Measurements from ENCODE around the gene NTSR2.

Gene NTSR2

GRCh38 chr2:11657195-11657594 is 12.8 kb downstream of the NTSR2 start:
- no peak for DNase-seq

GRCh38 chr2:11656671-11657101 is 13.3 kb downstream of the NTSR2 start:
- DNase-seq = no peak

GRCh38 chr2:11656252-11656651 is 13.7 kb downstream of the NTSR2 start:
- no peak for DNase-seq

- DNase-seq = no peak
Measured at GRCh38 chr2:11655495-11655894, 14.5 kb downstream of the NTSR2 start.

GRCh38 chr2:11652553-11652952 is 17.4 kb downstream of the NTSR2 start:
- no peak for DNase-seq

- no peak for DNase-seq
Measured at GRCh38 chr2:11651856-11652548, 18.0 kb downstream of the NTSR2 start.

- DNase-seq = no peak
Measured at GRCh38 chr2:11649093-11649492, 20.9 kb downstream of the NTSR2 start.

GRCh38 chr2:11647834-11648600 is 22.0 kb downstream of the NTSR2 start:
- DNase-seq = no peak

GRCh38 chr2:11646530-11646929 is 23.5 kb downstream of the NTSR2 start:
- no peak for DNase-seq

GRCh38 chr2:11644293-11644692 is 25.7 kb downstream of the NTSR2 start:
- no peak for DNase-seq

GRCh38 chr2:11642972-11643371 is 27.0 kb downstream of the NTSR2 start:
- no peak for DNase-seq

GRCh38 chr2:11640132-11640531 is 29.9 kb downstream of the NTSR2 start:
- DNase-seq = no peak

- no peak for DNase-seq
Measured at GRCh38 chr2:11639503-11639902, 30.5 kb downstream of the NTSR2 start.

- DNase-seq = no peak
Measured at GRCh38 chr2:11637546-11637945, 32.4 kb downstream of the NTSR2 start.

GRCh38 chr2:11636593-11637295 is 33.3 kb downstream of the NTSR2 start:
- no peak for DNase-seq

- no peak for DNase-seq
Measured at GRCh38 chr2:11635141-11635540, 34.9 kb downstream of the NTSR2 start.

GRCh38 chr2:11634584-11634983 is 35.4 kb downstream of the NTSR2 start:
- DNase-seq = no peak

- no peak for DNase-seq
Measured at GRCh38 chr2:11633923-11634478, 36.0 kb downstream of the NTSR2 start.

GRCh38 chr2:11631462-11631861 is 38.5 kb downstream of the NTSR2 start:
- DNase-seq = no peak

- no peak for DNase-seq
Measured at GRCh38 chr2:11630855-11631254, 39.1 kb downstream of the NTSR2 start.

GRCh38 chr2:11629851-11630250 is 40.1 kb downstream of the NTSR2 start:
- no peak for DNase-seq

- no peak for DNase-seq
Measured at GRCh38 chr2:11629215-11629614, 40.8 kb downstream of the NTSR2 start.

- DNase-seq = no peak
Measured at GRCh38 chr2:11628675-11629074, 41.3 kb downstream of the NTSR2 start.

- no peak for DNase-seq
Measured at GRCh38 chr2:11625671-11626070, 44.3 kb downstream of the NTSR2 start.

Data from stimulated activated naive CD4-positive, alpha-beta T cell (primary cell).